DOHH2 (cell line): ENCODE measurements around the gene SUN1.

Experiments
- H3F3A ChIP-seq: fragments of 200-600 bp; sonication (generic), shearing (Covaris generic); 2 replicates; pipeline ENCODE4 v1.6.0; 2016; ENCODE audit warnings: antibody characterized with exemption, mild to moderate bottlenecking; ENCODE audit not compliant: control insufficient read depth, insufficient read depth
- H3K27ac ChIP-seq: fragments of 200-600 bp; sonication (generic); 2 replicates; pipeline ENCODE4 v1.5.1; 2014; ENCODE audit warnings: low read depth, mild to moderate bottlenecking, low read length, moderate library complexity
- H3K27me3 ChIP-seq: fragments of 200-600 bp; sonication (generic); 2 replicates; pipeline ENCODE4 v1.6.1; 2014; ENCODE audit warnings: mild to moderate bottlenecking, low read length, mixed read lengths; ENCODE audit not compliant: control insufficient read depth
- H3K36me3 ChIP-seq: fragments of 200-600 bp; sonication (generic); 2 replicates; pipeline ENCODE4 v1.6.1; 2014; ENCODE audit warnings: mild to moderate bottlenecking, low read length, moderate library complexity, mixed read lengths; ENCODE audit not compliant: control insufficient read depth
- H3K4me1 ChIP-seq: fragments of 200-600 bp; sonication (generic); 2 replicates; pipeline ENCODE4 v1.6.1; 2014; ENCODE audit warnings: mild to moderate bottlenecking, low read length, mixed read lengths; ENCODE audit not compliant: control insufficient read depth
- H3K4me2 ChIP-seq: fragments of 200-600 bp; sonication (generic); 2 replicates; pipeline ENCODE4 v1.6.0; 2014; ENCODE audit warnings: mild to moderate bottlenecking, low read length, moderate library complexity
- H3K4me3 ChIP-seq: fragments of 200-600 bp; sonication (generic); 2 replicates; pipeline ENCODE4 v1.5.1; 2014; ENCODE audit warnings: mild to moderate bottlenecking, low read length, mixed read lengths
- H3K79me2 ChIP-seq: fragments of 200-600 bp; sonication (generic); 2 replicates; pipeline ENCODE4 v1.6.1; 2014; ENCODE audit warnings: mild to moderate bottlenecking, low read length, mixed read lengths; ENCODE audit not compliant: control insufficient read depth
- H3K9me2 ChIP-seq: fragments of 200-600 bp; sonication (generic); replicated peaks from 2 replicates; pipeline ENCODE4 v1.6.1; 2014; ENCODE audit warnings: mild to moderate bottlenecking, low read length, mixed read lengths; ENCODE audit not compliant: control insufficient read depth
- H3K9me3 ChIP-seq: fragments of 200-600 bp; sonication (generic); 2 replicates; pipeline ENCODE4 v1.6.1; 2014; ENCODE audit warnings: antibody characterized with exemption, low read length, mixed read lengths; ENCODE audit not compliant: control insufficient read depth, insufficient read depth
- H4K20me1 ChIP-seq: fragments of 200-600 bp; sonication (generic); 2 replicates; pipeline ENCODE4 v1.6.0; 2014; ENCODE audit warnings: low read depth, mild to moderate bottlenecking, antibody characterized with exemption, low read length, moderate library complexity; ENCODE audit not compliant: control insufficient read depth, insufficient read depth
- CTCF ChIP-seq: fragments of 200-600 bp; sonication (generic); IDR thresholded peaks from one replicate; pipeline ENCODE4 v1.5.1; 2014; ENCODE audit warnings: antibody characterized with exemption, mild to moderate bottlenecking, low read depth, low read length; ENCODE audit not compliant: poor library complexity, severe bottlenecking
- EZH2phosphoT487 ChIP-seq: fragments of 200-600 bp; sonication (generic); IDR thresholded peaks from 2 replicates; pipeline ENCODE4 v1.6.1; 2017; ENCODE audit warnings: borderline replicate concordance, mild to moderate bottlenecking, antibody characterized with exemption, low read length, moderate library complexity, mixed read lengths

The SUN1 gene

GRCh38 chr7:885893-886625 lies 53.8 kb downstream of the SUN1 start:
- peaks cover 82% of the 10 kb centered on the region for H3K79me2 ChIP-seq
- H3K36me3 ChIP-seq, result peaks cover 47% of the 10 kb centered on the region
- TF ChIP-seq EZH2phosphoT487 (no peak), CTCF (no peak)
- no peaks in the 10 kb centered on the region for H3F3A ChIP-seq
- H3K9me2 ChIP-seq, result no peaks in the 10 kb centered on the region
- no peaks in the 10 kb centered on the region for H3K27me3 ChIP-seq
- H3K27ac ChIP-seq, result no peak overlapping the region
- no peak overlapping the region for H3K4me2 ChIP-seq
- H3K4me3 ChIP-seq, result no peak overlapping the region
- no peaks in the 10 kb centered on the region for H3K9me3 ChIP-seq
- H3K4me1 ChIP-seq, result no peaks in the 10 kb centered on the region
- peaks cover 3% of the 10 kb centered on the region for H4K20me1 ChIP-seq

DNA sequence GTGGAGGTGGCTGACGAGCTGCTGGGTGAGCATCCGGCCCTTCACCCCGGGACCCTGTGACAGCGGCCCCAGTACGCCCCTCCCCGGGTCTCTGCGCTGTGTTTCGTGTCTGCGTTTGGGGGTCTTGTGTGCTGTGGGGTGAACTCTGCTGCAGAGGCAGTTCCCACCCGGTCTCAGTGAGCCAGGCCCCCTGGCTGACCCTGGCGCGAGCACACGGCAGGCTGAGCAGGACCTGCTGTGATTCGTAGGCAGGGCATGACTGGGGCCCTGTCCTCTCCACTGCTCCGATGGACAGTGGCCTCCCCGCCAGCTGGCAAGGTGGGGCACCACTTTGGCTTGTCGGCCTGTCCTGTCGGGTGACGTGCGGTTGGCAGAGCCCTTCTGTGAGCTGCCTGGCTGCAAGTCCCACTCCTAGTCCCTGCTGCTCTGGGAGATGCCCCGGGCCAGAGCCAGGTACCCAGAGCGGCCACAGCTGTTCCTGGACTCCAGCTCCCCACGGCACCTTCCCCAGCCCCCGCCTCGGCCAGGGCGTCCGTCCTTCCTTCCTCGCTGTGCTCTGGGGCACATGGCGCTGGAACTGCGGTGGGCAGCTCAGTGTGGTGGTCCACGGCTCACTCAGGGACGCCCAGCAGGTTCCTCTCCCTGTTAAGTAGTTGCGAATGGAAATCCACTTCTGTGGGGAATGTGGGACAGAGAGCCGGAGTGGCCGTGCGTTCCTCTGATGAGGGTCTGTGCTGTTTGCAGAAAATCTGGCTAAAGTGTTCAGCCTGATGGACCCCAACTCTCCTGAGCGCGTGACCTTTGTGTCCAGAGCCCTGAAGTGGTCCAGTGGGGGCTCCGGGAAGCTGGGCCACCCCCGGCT lies 54.6 kb downstream of the SUN1 start:
- Histone ChIP-seq H3K4me3 (no peak overlapping the region), H3F3A (no peaks in the 10 kb centered on the region), H3K36me3 (peaks cover 55% of the 10 kb centered on the region), H3K4me1 (no peaks in the 10 kb centered on the region), H3K27ac (no peak overlapping the region), H3K9me3 (no peaks in the 10 kb centered on the region), H3K79me2 (peaks cover 74% of the 10 kb centered on the region), H3K27me3 (no peaks in the 10 kb centered on the region), H3K9me2 (no peaks in the 10 kb centered on the region), H4K20me1 (peaks cover 3% of the 10 kb centered on the region), H3K4me2 (no peak overlapping the region)
- TF ChIP-seq CTCF (no peak), EZH2phosphoT487 (no peak)

DNA sequence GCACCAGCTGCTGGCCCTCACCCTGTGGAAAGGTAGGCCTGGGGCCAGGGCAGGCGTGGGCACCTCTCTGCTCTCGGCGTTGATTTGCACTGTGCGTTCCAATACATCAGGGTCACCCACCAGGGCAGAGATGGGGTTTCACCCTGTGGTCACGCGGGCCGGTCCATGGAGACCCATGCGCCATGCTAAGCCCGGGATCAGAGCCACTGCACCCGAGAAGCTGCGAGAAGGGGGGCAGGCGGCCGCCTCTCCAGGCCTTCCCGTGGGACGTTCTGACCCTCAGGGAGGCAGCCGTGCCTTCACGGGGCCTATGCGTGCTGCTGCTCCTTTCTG lies 55.2 kb downstream of the SUN1 start:
- Histone ChIP-seq H3K4me2 (no peak overlapping the region), H3K9me2 (no peaks in the 10 kb centered on the region), H3K79me2 (peaks cover 68% of the 10 kb centered on the region), H3K36me3 (peaks cover 61% of the 10 kb centered on the region), H3K27me3 (no peaks in the 10 kb centered on the region), H3K4me3 (no peak overlapping the region), H3K9me3 (no peaks in the 10 kb centered on the region), H3K27ac (no peak overlapping the region), H3F3A (no peaks in the 10 kb centered on the region), H4K20me1 (peaks cover 3% of the 10 kb centered on the region), H3K4me1 (no peaks in the 10 kb centered on the region)
- TF ChIP-seq CTCF (no peak), EZH2phosphoT487 (no peak)
